ENCODE measurements around the gene ZNF550.

GRCh38 chr19:57527136-57527881, 32.4 kb downstream of the ZNF550 start, which contains the start of gene ZNF549:
- TF ChIP-seq CENPT (CRISPR knock-in tag; IDR thresholded peaks at IDR 0.05; ENCODE audit: low read depth) (no peak), ATM (IDR thresholded peaks at IDR 0.05; ENCODE audit: borderline replicate concordance) (no peak), USF2 (IDR thresholded peaks at IDR 0.05; ENCODE audit: low read depth, low read length) (no peak), USF2 (CRISPR knock-in tag; IDR thresholded peaks at IDR 0.05; ENCODE audit: borderline replicate concordance) (no peak; the same call in 1 of the 2 replicates), TGIF2 (CRISPR knock-in tag; IDR thresholded peaks at IDR 0.05) (peak; percentile 80; the same call in 1 of the 2 replicates), POLR2A (IDR thresholded peaks at IDR 0.05; ENCODE audit: insufficient read depth in 1 of 2, low read depth in 2 of 2, low read length in 2 of 2) (peak; percentile 59 to 83), CREB1 (IDR thresholded peaks at IDR 0.05) (peak; percentile 85), CREB1 (CRISPR knock-in tag; IDR thresholded peaks at IDR 0.05) (peak; percentile 93), BRD4 (CRISPR knock-in tag; IDR thresholded peaks at IDR 0.05) (no peak; the same call in 1 of the 2 replicates), ZXDC (CRISPR knock-in tag; IDR thresholded peaks at IDR 0.05) (no peak), ZNF207 (IDR thresholded peaks at IDR 0.05; ENCODE audit: borderline replicate concordance) (no peak), CTCF (CRISPR knock-in tag; IDR thresholded peaks at IDR 0.05) (0 out of 2 replicates have a peak, but pooled peaks have one; percentile 17)

Measured in HepG2 (cell line).